K562 (cell line): ENCODE results near the gene GINS3. TPM values are rescaled to one million over a fixed set of nuclear protein-coding genes. Genes with fewer than 3 reads are reported as not detected.
"Not testable (repeated sequence)": the region's sequence is repeated elsewhere in the genome, so short reads cannot be mapped to it uniquely, and the experiment has no call there.

Experiments
- ATAC-seq: fragments of 200-7000 bp; cut with Tn5 transposase; 3 replicates; pipeline ENCODE4 v1.9.1; 2020; ENCODE audit warnings: moderate library complexity
- BruUV-seq: library from RNA; stranded (reverse); fragments of 400-500 nt; replicated peaks from 2 replicates; lab custom pipeline; 2021; lab: Mats Ljungman, UMichigan
- CTCF ChIA-PET: fragments of 300-600 bp; formaldehyde crosslinking; extraction: SDS; loops from one replicate; lab custom pipeline; 2021; ENCODE audit warnings: low intra/inter-chr PET ratio; lab: Yijun Ruan, JAX
- POLR2A ChIA-PET: fragments of 300-600, 350-650 bp; sonication (Branson Sonifier 250); formaldehyde crosslinking; extraction: SDS; loops from one replicate; lab custom pipeline; 2021; ENCODE audit warnings: antibody characterized with exemption, inconsistent platforms; lab: Yijun Ruan, JAX
- DNase-seq, 4 experiments: peaks; one replicate each; pipeline versions ENCODE4 v3.0.0 to v3.0.0-alpha.2; 2011 to 2018; ENCODE audit warnings: low spot score in 3 of 4, mixed read lengths in 3 of 4; ENCODE audit errors: extremely low read depth in 1 of 4
- FAIRE-seq: peaks from 2 replicates; lab custom pipeline; 2011; peaks lifted over from hg19 to GRCh38; lab: Jason Lieb, UNC
- H2AFZ ChIP-seq: 2 replicates; pipeline ENCODE4 v1.6.0; 2011; ENCODE audit warnings: low read depth, low read length, control low read depth, inconsistent platforms
- H3K27ac ChIP-seq: fragments of 200-600 bp; 3 replicates; pipeline ENCODE4 v1.8.0; 2011; ENCODE audit warnings: low read depth, mild to moderate bottlenecking, control low read depth, inconsistent platforms, low read length, moderate library complexity, mixed read lengths; ENCODE audit errors: extremely low read depth
- H3K27me3 ChIP-seq, 2 experiments: fragments of 300-600 bp in 1 of 2; 2 replicates in 1 of 2; 3 replicates in 1 of 2; pipeline versions ENCODE4 v1.6.0 to v1.8.0; 2011; ENCODE audit warnings: inconsistent platforms in 2 of 2, low read length in 2 of 2, mild to moderate bottlenecking in 1 of 2, mixed read lengths in 1 of 2, moderate library complexity in 1 of 2; ENCODE audit not compliant: control insufficient read depth in 2 of 2, insufficient read depth in 2 of 2
- H3K36me3 ChIP-seq: fragments of 300-600 bp; 3 replicates; pipeline ENCODE4 v1.8.0; 2011; ENCODE audit warnings: mild to moderate bottlenecking, low read length, inconsistent platforms; ENCODE audit not compliant: control insufficient read depth, insufficient read depth
- H3K4me1 ChIP-seq, 2 experiments: fragments of 200-600 bp in 1 of 2; replicated peaks in 1 of 2; 2 replicates in 1 of 2; 3 replicates in 1 of 2; pipeline versions ENCODE4 v1.5.1 to v1.8.0; 2011; ENCODE audit warnings: inconsistent platforms in 2 of 2, low read length in 2 of 2, mild to moderate bottlenecking in 1 of 2, mixed read lengths in 1 of 2, moderate library complexity in 1 of 2; ENCODE audit not compliant: control insufficient read depth in 2 of 2, insufficient read depth in 2 of 2
- H3K4me2 ChIP-seq: 2 replicates; pipeline ENCODE4 v1.6.1; 2011; ENCODE audit warnings: low read length, control low read depth, inconsistent platforms, mixed read lengths; ENCODE audit not compliant: insufficient read depth
- H3K4me3 ChIP-seq: fragments of 200-600 bp; sonication (generic), shearing (Covaris generic); 2 replicates; pipeline ENCODE4 v1.5.1; 2016; ENCODE audit warnings: control low read depth, inconsistent platforms
- H3K79me2 ChIP-seq: fragments of 200-600 bp; 3 replicates; pipeline ENCODE4 v1.8.0; 2011; ENCODE audit warnings: low read length, inconsistent platforms; ENCODE audit not compliant: control insufficient read depth, insufficient read depth
- H3K9ac ChIP-seq, 2 experiments: 2 replicates each; pipeline versions ENCODE4 v1.6.0 to v1.6.1; 2011; ENCODE audit warnings: low read depth in 2 of 2, low read length in 2 of 2, control low read depth in 1 of 2, inconsistent platforms in 1 of 2, mild to moderate bottlenecking in 1 of 2, mixed read lengths in 1 of 2; ENCODE audit not compliant: insufficient read depth in 1 of 2
- H3K9me1 ChIP-seq: one replicate; pipeline ENCODE4 v1.6.0; 2011; ENCODE audit warnings: inconsistent platforms, mild to moderate bottlenecking, low read length, moderate library complexity; ENCODE audit not compliant: control insufficient read depth, insufficient read depth
- H3K9me3 ChIP-seq: replicated peaks from 2 replicates; pipeline ENCODE4 v1.5.1; 2011; ENCODE audit warnings: low read depth, low read length, inconsistent platforms; ENCODE audit not compliant: control insufficient read depth, insufficient read depth
- H4K20me1 ChIP-seq: replicated peaks from 2 replicates; pipeline ENCODE4 v1.6.1; 2011; ENCODE audit warnings: low read length, inconsistent platforms, mixed read lengths; ENCODE audit not compliant: control insufficient read depth, insufficient read depth
- C11orf30 ChIP-seq: fragments of 450-650 bp; IDR thresholded peaks from 2 replicates; pipeline ENCODE4 v1.6.1; 2016; ENCODE audit warnings: low read depth, mild to moderate bottlenecking
- CC2D1A ChIP-seq: fragments of 450-650 bp; IDR thresholded peaks from 2 replicates; pipeline ENCODE4 v1.6.1; 2017; ENCODE audit warnings: mild to moderate bottlenecking
- CREB3L1 ChIP-seq: fragments of 450-650 bp; IDR thresholded peaks from 2 replicates; pipeline ENCODE4 v1.6.1; 2014; ENCODE audit warnings: low read depth, mild to moderate bottlenecking, moderate library complexity, borderline replicate concordance
- HINFP ChIP-seq: fragments of 450-650 bp; conservative IDR thresholded peaks from 2 replicates; pipeline ENCODE4 v1.6.1; 2016; ENCODE audit warnings: missing genetic modification characterization, low read depth, mild to moderate bottlenecking, control low read depth, missing compliant biosample characterization
- MAFG ChIP-seq: fragments of 450-650 bp; conservative IDR thresholded peaks from 2 replicates; pipeline ENCODE4 v1.6.1; 2016; ENCODE audit warnings: missing genetic modification characterization, missing compliant biosample characterization
- NFRKB ChIP-seq: fragments of 450-650 bp; IDR thresholded peaks from 2 replicates; pipeline ENCODE4 v1.6.1; 2016; ENCODE audit warnings: low read depth
- NFYB ChIP-seq: IDR thresholded peaks from 2 replicates; pipeline ENCODE4 v1.6.1; 2011; ENCODE audit warnings: mild to moderate bottlenecking, moderate library complexity; ENCODE audit not compliant: insufficient read length; ENCODE audit errors: extremely low read depth
- RB1 ChIP-seq: fragments of 450-650 bp; IDR thresholded peaks from 2 replicates; pipeline ENCODE4 v1.6.1; 2017; ENCODE audit warnings: low read depth, mild to moderate bottlenecking
- THAP12 ChIP-seq: fragments of 250-450 bp; sonication (Bioruptor Pico); IDR thresholded peaks from 2 replicates; pipeline ENCODE4 v1.9.0; 2021; ENCODE audit warnings: mild to moderate bottlenecking, inconsistent platforms
- ZBTB17 ChIP-seq: fragments of 450-650 bp; formaldehyde crosslinking; IDR thresholded peaks from 2 replicates; pipeline ENCODE4 v1.4.0; 2020; ENCODE audit warnings: mild to moderate bottlenecking
- ZNF316 ChIP-seq: fragments of 450-650 bp; IDR thresholded peaks from 2 replicates; pipeline ENCODE4 v1.6.1; 2016
- WGBS: fragments of 100-300 bp; shearing (Covaris generic); methylation state at CpG from one replicate; pipeline ENCODE4 v1.1.6; 2016; ENCODE audit warnings: low coverage, mixed read lengths; ENCODE audit not compliant: insufficient coverage; ENCODE audit errors: missing lambda C conversion rate; 5-methylcytosine and 5-hydroxymethylcytosine counted together
- in situ Hi-C: fragments of 300-500 bp; cut with MboI; formaldehyde crosslinking; loops from 4 replicates; pipeline ENCODE4 v1.15.0; 2018; ENCODE audit warnings: inconsistent platforms, mixed read lengths
- intact Hi-C: fragments of 100-400 bp; cut with micrococcal nuclease; formaldehyde crosslinking; loops from 2 replicates; pipeline ENCODE4 v1.14.2; 2022
- polyA plus RNA-seq, 8 experiments: library from polyadenylated mRNA; depleted of rRNA in 4 of 8; stranded (reverse) in 5 of 8; unstranded in 3 of 8; fragments of >200 nt; fragmentation: Nextera tagmentation in 2 of 8; fragmentation: Illumina TruSeq in 1 of 8; extraction: Ambion mirVana in 2 of 8; extraction: Trizol in 1 of 8; gene quantifications; 2 replicates each; pipeline versions ENCODE4 v1.2.1 to v1.2.3, GENCODE V29; 2011 to 2014; ENCODE audit warnings: inconsistent platforms in 1 of 8, missing spikeins in 1 of 8
- total RNA-seq, 7 experiments: library from RNA; depleted of rRNA in 6 of 7; stranded (reverse); fragments of >200 nt in 6 of 7; fragmentation: Illumina TruSeq in 2 of 7; extraction: Trizol in 2 of 7; gene quantifications; 2 replicates each; pipeline versions ENCODE4 v1.2.1 to v1.2.3, GENCODE V29; 2011 to 2021; ENCODE audit warnings: low replicate concordance in 1 of 7

Gene GINS3
- total and polyA plus RNA-seq, 9 of the 15 experiments (the other 6 are each of a cell fraction or from before 2014, with no cell fraction given): 17.8 to 31.9 (median 25.4) TPM

DNA sequence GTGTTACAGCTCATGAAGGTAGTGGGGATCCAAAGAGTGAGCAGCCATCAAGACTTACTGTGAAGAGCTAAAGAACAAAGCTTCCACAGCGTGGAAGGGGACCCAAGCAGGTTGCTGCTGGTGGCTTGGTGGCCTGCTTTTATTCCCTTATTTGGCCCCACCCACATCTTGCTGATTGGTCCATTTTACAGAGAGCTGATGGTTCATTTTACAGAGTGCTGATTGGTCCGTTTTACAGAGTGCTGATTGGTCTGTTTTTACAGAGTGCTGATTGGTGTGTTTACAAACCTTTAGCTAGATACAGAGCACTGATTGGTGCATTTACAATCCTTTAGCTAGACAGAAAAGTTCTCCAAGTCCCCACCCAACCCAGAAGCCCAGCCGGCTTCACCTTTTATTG is 9.0 kb downstream of the GINS3 start:
- WGBS: 100% methylated on average over 3 of the region's 3 CpGs
- FAIRE-seq, H3K79me2 ChIP-seq, BruUV-seq, H3K9me1 ChIP-seq, H3K4me3 ChIP-seq, H3K27ac ChIP-seq, H3K4me2 ChIP-seq, H2AFZ ChIP-seq, CTCF ChIA-PET, DNase-seq, H3K9ac ChIP-seq, H3K27me3 ChIP-seq, ATAC-seq, H4K20me1 ChIP-seq, H3K4me1 ChIP-seq, H3K9me3 ChIP-seq, in situ Hi-C loops, intact Hi-C loops: not testable (repeated sequence)
- peaks cover 42% of the 10 kb centered on the region for H3K36me3 ChIP-seq
- POLR2A ChIA-PET: interaction anchor here (1.4 kb wide), 1 partner anchor 8 kb away, joined by 5 read pairs; no protein-coding TSS in a partner anchor
- TF ChIP-seq CC2D1A: 0 out of 2 replicates have a peak, but pooled peaks have one; percentile 30
- peak; percentile 55 for TF ChIP-seq NFYB
- peak; percentile 41; the same call in 1 of the 2 replicates for TF ChIP-seq C11orf30
- TF ChIP-seq ZNF316: peak; percentile 75
- TF ChIP-seq MAFG (tag): 0 out of 2 replicates have a peak, but pooled peaks have one; percentile 14

DNA sequence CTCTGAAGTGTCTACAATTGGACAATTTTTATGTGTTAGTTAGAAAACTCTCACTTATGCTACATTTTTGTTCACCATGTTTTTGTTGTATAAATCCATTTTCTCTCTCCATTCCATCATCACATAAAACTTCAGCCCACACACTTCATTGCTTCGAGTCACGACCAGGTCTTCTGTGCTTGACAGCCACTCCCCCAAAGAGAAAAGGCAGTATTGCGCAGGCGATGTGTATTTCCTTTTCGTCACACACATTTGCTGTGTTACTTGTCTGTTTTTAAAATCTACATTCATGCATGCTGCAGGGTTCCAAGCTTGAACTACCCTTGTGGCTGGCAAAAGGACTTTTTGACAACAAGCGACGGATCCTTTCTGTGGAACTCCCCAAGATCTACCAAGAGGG is 10.5 kb downstream of the GINS3 start:
- ATAC-seq (no peak), FAIRE-seq (no peak), DNase-seq (no peak)
- no peak overlapping the region for H3K4me3 ChIP-seq
- no peaks in the 10 kb centered on the region for H4K20me1 ChIP-seq
- H3K9me1 ChIP-seq: no peaks in the 10 kb centered on the region
- H3K4me2 ChIP-seq: no peak overlapping the region
- H3K27me3 ChIP-seq: no peaks in the 10 kb centered on the region
- in situ Hi-C loops (no loop called here), intact Hi-C loops (no loop called here)
- H3K9me3 ChIP-seq: peaks cover 2% of the 10 kb centered on the region; the same call in 1 of the 2 replicates
- BruUV-seq: no TSS peak
- no peak overlapping the region for H3K27ac ChIP-seq
- H2AFZ ChIP-seq: no peak overlapping the region
- no peaks in the 10 kb centered on the region; a peak in 1 of 5 replicates for H3K4me1 ChIP-seq
- 80% methylated on average over 7 of the region's 7 CpGs for WGBS
- H3K36me3 ChIP-seq: peaks cover 42% of the 10 kb centered on the region
- H3K79me2 ChIP-seq: no peaks in the 10 kb centered on the region; the same call in 1 of the 3 replicates
- CTCF ChIA-PET: no interaction called here
- H3K9ac ChIP-seq: no peak overlapping the region
- POLR2A ChIA-PET: interaction anchor here (1.0 kb wide), 1 partner anchor 10 kb away, joined by 5 read pairs; the partner anchor contains the start of gene GINS3
- TF ChIP-seq THAP12 (no peak), ZBTB17 (no peak), NFRKB (no peak), HINFP (tag) (no peak), CREB3L1 (no peak), RB1 (no peak)
